Esophagus muscularis mucosa (tissue), 4 donors: Measurements from ENCODE around the gene ATRN. TPM values are rescaled to one million over a fixed set of nuclear protein-coding genes. Genes with fewer than 3 reads are reported as not detected.

Experiments
- DNase-seq: peaks from one replicate; pipeline ENCODE4 v3.0.0-alpha.2; 2017; ENCODE audit errors: extremely low spot score
- H3K27ac ChIP-seq, 4 donors: fragments of 200-600 bp; sonication (generic); replicated peaks in 1 of 4; 1 replicate in 3 of 4; 2 replicates in 1 of 4; pipeline ENCODE4 v1.5.1; 2016 to 2019; ENCODE audit warnings: mild to moderate bottlenecking in 1 of 4
- H3K27me3 ChIP-seq, 4 donors: fragments of 200-600 bp; sonication (generic); one replicate each; pipeline versions ENCODE4 v1.5.1 to v1.6.0; 2016 to 2019
- H3K36me3 ChIP-seq, 4 donors: fragments of 200-600 bp; sonication (generic); one replicate each; pipeline ENCODE4 v1.5.1; 2016 to 2019
- H3K4me1 ChIP-seq, 4 donors: fragments of 200-600 bp; sonication (generic); one replicate each; pipeline ENCODE4 v1.5.1; 2016 to 2019
- H3K4me3 ChIP-seq, 4 donors: fragments of 200-600 bp; sonication (generic); 1 replicate in 2 of 4; 2 replicates in 2 of 4; pipeline ENCODE4 v1.5.1; 2016 to 2019; ENCODE audit warnings: mild to moderate bottlenecking in 4 of 4, moderate library complexity in 1 of 4
- H3K9me3 ChIP-seq, 4 donors: fragments of 200-600 bp; sonication (generic); 1 replicate in 3 of 4; 2 replicates in 1 of 4; pipeline ENCODE4 v1.5.1; 2016 to 2019
- CTCF ChIP-seq, 3 experiments: fragments of 200-600 bp in 2 of 3; fragments of 450-650 bp in 1 of 3; sonication (generic) in 2 of 3; IDR thresholded peaks; one replicate each; pipeline ENCODE4 v1.5.1; 2017 to 2019; ENCODE audit warnings: antibody characterized with exemption in 3 of 3, mild to moderate bottlenecking in 2 of 3, moderate library complexity in 1 of 3
- EP300 ChIP-seq: sonication (generic); formaldehyde crosslinking; IDR thresholded peaks from one replicate; pipeline ENCODE4 v1.6.1; 2017; ENCODE audit warnings: antibody characterized with exemption
- POLR2A ChIP-seq: fragments of 450-650 bp; IDR thresholded peaks from one replicate; pipeline ENCODE4 v1.6.1; 2017; ENCODE audit warnings: antibody characterized with exemption, moderate library complexity, mild to moderate bottlenecking, low read depth
- POLR2AphosphoS5 ChIP-seq, 2 donors: sonication (generic); formaldehyde crosslinking; IDR thresholded peaks; one replicate each; pipeline ENCODE4 v1.6.1; 2017; ENCODE audit warnings: antibody characterized with exemption in 2 of 2
- WGBS: methylation state at CpG from one replicate; pipeline ENCODE4 v1.1.5; 2018; 5-methylcytosine and 5-hydroxymethylcytosine counted together
- intact Hi-C: fragments of 100-400 bp; cut with DNase I; formaldehyde crosslinking; loops from one replicate; pipeline ENCODE4 v1.15.1; 2023
- total RNA-seq, 4 donors: library from RNA; depleted of rRNA; stranded (reverse); fragments of >200 nt; gene quantifications; one replicate each; pipeline versions ENCODE4 v1.1.0 to v1.2.1, GENCODE V29; 2016

Gene ATRN
- total RNA-seq, 4 donors from 2014 or later, result 14.1 to 19.1 (median 18.0) TPM

GRCh38 chr20:3667434-3668037 is 196.7 kb downstream of the ATRN start:
- TF ChIP-seq POLR2AphosphoS5 (IDR thresholded peaks at IDR 0.05), result peak in 1 of 2 donors; percentile 5
- no peak for TF ChIP-seq CTCF (IDR thresholded peaks at IDR 0.05)
- Histone ChIP-seq H3K36me3 (peaks cover 0 to 43% (median 20%) of the 10 kb centered on the region in 4 donors), H3K27me3 (peaks cover 0 to 18% (median 0%) of the 10 kb centered on the region in 4 donors), H3K9me3 (no peaks in the 10 kb centered on the region), H3K4me3 (no peak overlapping the region), H3K4me1 (peaks cover 2 to 26% (median 9%) of the 10 kb centered on the region in 4 donors), H3K27ac (no peak overlapping the region)
- no peak for DNase-seq
- intact Hi-C loops, result no loop called here
- 100% methylated on average over 4 of the region's 8 CpGs for WGBS

- no peak for DNase-seq
- Histone ChIP-seq H3K9me3 (no peaks in the 10 kb centered on the region), H3K4me3 (no peak overlapping the region), H3K36me3 (peaks cover 0 to 66% (median 35%) of the 10 kb centered on the region in 4 donors), H3K27me3 (peaks cover 0 to 25% (median 0%) of the 10 kb centered on the region in 4 donors), H3K4me1 (peaks cover 3 to 30% (median 10%) of the 10 kb centered on the region in 4 donors), H3K27ac (no peak overlapping the region)
- WGBS, result 83% methylated on average over 13 of the region's 13 CpGs
- TF ChIP-seq EP300 (no peak), CTCF (IDR thresholded peaks at IDR 0.05) (no peak), POLR2A (no peak), POLR2AphosphoS5 (IDR thresholded peaks at IDR 0.05) (no peak)
- intact Hi-C loops, result no loop called here
Measured at GRCh38 chr20:3669710-3670367, 199.0 kb downstream of the ATRN start.

GRCh38 chr20:3670511-3670910 is 199.7 kb downstream of the ATRN start:
- Histone ChIP-seq H3K4me1 (peaks cover 3 to 30% (median 10%) of the 10 kb centered on the region in 4 donors), H3K4me3 (no peak overlapping the region), H3K36me3 (peaks cover 0 to 73% (median 40%) of the 10 kb centered on the region in 4 donors), H3K27ac (no peak overlapping the region), H3K9me3 (no peaks in the 10 kb centered on the region), H3K27me3 (peaks cover 0 to 25% (median 0%) of the 10 kb centered on the region in 4 donors)
- 65% methylated on average over 6 of the region's 6 CpGs for WGBS
- intact Hi-C loops, result no loop called here
- no peak for TF ChIP-seq CTCF (IDR thresholded peaks at IDR 0.05)
- no peak for TF ChIP-seq POLR2AphosphoS5 (IDR thresholded peaks at IDR 0.05)
- no peak for TF ChIP-seq EP300
- TF ChIP-seq POLR2A, result no peak
- no peak for DNase-seq

GRCh38 chr20:3670945-3671344 is 200.1 kb downstream of the ATRN start:
- H3K27ac ChIP-seq, result no peak overlapping the region
- intact Hi-C loops, result no loop called here

More at GRCh38 chr20:3670945-3671344, 200.1 kb downstream of the ATRN start:
- peaks cover 3 to 28% (median 10%) of the 10 kb centered on the region in 4 donors for H3K4me1 ChIP-seq
- 60% methylated on average over 1 of the region's 10 CpGs for WGBS
- H3K9me3 ChIP-seq, result no peaks in the 10 kb centered on the region
- peaks cover 0 to 25% (median 0%) of the 10 kb centered on the region in 4 donors for H3K27me3 ChIP-seq
- TF ChIP-seq EP300 (no peak), CTCF (IDR thresholded peaks at IDR 0.05) (no peak), POLR2A (no peak), POLR2AphosphoS5 (IDR thresholded peaks at IDR 0.05) (no peak)
- H3K4me3 ChIP-seq, result no peak overlapping the region
- DNase-seq, result no peak
- peaks cover 0 to 77% (median 40%) of the 10 kb centered on the region in 4 donors for H3K36me3 ChIP-seq
